ENCODE results near the gene OSBPL5.

The OSBPL5 gene

GRCh38 chr11:3164552-3165151 is 458 bp downstream of the OSBPL5 start:
- Histone ChIP-seq H3K4me1 (ENCODE audit: control insufficient read depth, low read length) (no peaks in the 10 kb centered on the region), H3K27me3 (ENCODE audit: control insufficient read depth, low read length) (no peaks in the 10 kb centered on the region), H3K4me3 (ENCODE audit: low read length) (no peak overlapping the region), H3K36me3 (ENCODE audit: control insufficient read depth, low read length) (no peaks in the 10 kb centered on the region), H4K20me1 (ENCODE audit: control insufficient read depth, insufficient read depth, low read depth, low read length) (no peaks in the 10 kb centered on the region), H3F3A (ENCODE audit: control insufficient read depth, insufficient read depth) (no peaks in the 10 kb centered on the region), H3K4me2 (ENCODE audit: low read length) (no peak overlapping the region), H3K9me3 (ENCODE audit: control insufficient read depth, insufficient read depth, low read length) (no peaks in the 10 kb centered on the region), H3K27ac (ENCODE audit: low read depth, low read length) (no peak overlapping the region), H3K79me2 (ENCODE audit: control insufficient read depth, low read length) (no peaks in the 10 kb centered on the region), H3K9me2 (replicated peaks; ENCODE audit: control insufficient read depth, low read length) (no peaks in the 10 kb centered on the region)
- TF ChIP-seq CTCF (IDR thresholded peaks at IDR 0.05; ENCODE audit: low read depth, low read length, poor library complexity, severe bottlenecking): no peak
- no peak for TF ChIP-seq EZH2phosphoT487 (IDR thresholded peaks at IDR 0.05; ENCODE audit: borderline replicate concordance, low read length)

- H3K79me2 ChIP-seq (ENCODE audit: control insufficient read depth, low read length): no peaks in the 10 kb centered on the region
- H3K4me2 ChIP-seq (ENCODE audit: low read length): no peak overlapping the region
- TF ChIP-seq CTCF (IDR thresholded peaks at IDR 0.05; ENCODE audit: low read depth, low read length, poor library complexity, severe bottlenecking) (no peak), EZH2phosphoT487 (IDR thresholded peaks at IDR 0.05; ENCODE audit: borderline replicate concordance, low read length) (no peak)
- no peaks in the 10 kb centered on the region for H3K9me3 ChIP-seq (ENCODE audit: control insufficient read depth, insufficient read depth, low read length)
- H3K27ac ChIP-seq (ENCODE audit: low read depth, low read length): no peak overlapping the region
- H3F3A ChIP-seq (ENCODE audit: control insufficient read depth, insufficient read depth): no peaks in the 10 kb centered on the region
- no peaks in the 10 kb centered on the region for H3K4me1 ChIP-seq (ENCODE audit: control insufficient read depth, low read length)
- no peaks in the 10 kb centered on the region for H3K36me3 ChIP-seq (ENCODE audit: control insufficient read depth, low read length)
- no peak overlapping the region for H3K4me3 ChIP-seq (ENCODE audit: low read length)
- H3K27me3 ChIP-seq (ENCODE audit: control insufficient read depth, low read length): no peaks in the 10 kb centered on the region
- H4K20me1 ChIP-seq (ENCODE audit: control insufficient read depth, insufficient read depth, low read depth, low read length): no peaks in the 10 kb centered on the region
- H3K9me2 ChIP-seq (replicated peaks; ENCODE audit: control insufficient read depth, low read length): no peaks in the 10 kb centered on the region
Measured at GRCh38 chr11:3164138-3164551, 965 bp downstream of the OSBPL5 start.

GRCh38 chr11:3163241-3163981 is 1.7 kb downstream of the OSBPL5 start:
- TF ChIP-seq EZH2phosphoT487 (IDR thresholded peaks at IDR 0.05; ENCODE audit: borderline replicate concordance, low read length) (no peak), CTCF (IDR thresholded peaks at IDR 0.05; ENCODE audit: low read depth, low read length, poor library complexity, severe bottlenecking) (no peak)
- H4K20me1 ChIP-seq (ENCODE audit: control insufficient read depth, insufficient read depth, low read depth, low read length): no peaks in the 10 kb centered on the region

More at GRCh38 chr11:3163241-3163981, 1.7 kb downstream of the OSBPL5 start:
- Histone ChIP-seq H3K4me1 (ENCODE audit: control insufficient read depth, low read length) (no peaks in the 10 kb centered on the region), H3K27ac (ENCODE audit: low read depth, low read length) (no peak overlapping the region), H3K79me2 (ENCODE audit: control insufficient read depth, low read length) (no peaks in the 10 kb centered on the region), H3K4me3 (ENCODE audit: low read length) (no peak overlapping the region), H3K4me2 (ENCODE audit: low read length) (no peak overlapping the region), H3K27me3 (ENCODE audit: control insufficient read depth, low read length) (no peaks in the 10 kb centered on the region), H3K9me3 (ENCODE audit: control insufficient read depth, insufficient read depth, low read length) (no peaks in the 10 kb centered on the region), H3F3A (ENCODE audit: control insufficient read depth, insufficient read depth) (no peaks in the 10 kb centered on the region), H3K36me3 (ENCODE audit: control insufficient read depth, low read length) (no peaks in the 10 kb centered on the region), H3K9me2 (replicated peaks; ENCODE audit: control insufficient read depth, low read length) (no peaks in the 10 kb centered on the region)
